ENCODE results near the gene NPPA.

Gene NPPA

GRCh38 chr1:11850156-11850555, 2.6 kb upstream of the NPPA start:
- no peak for DNase-seq (ENCODE audit: low read depth in 1 of 2, low spot score in 1 of 2)
- in situ Hi-C loops (cut with HindIII; ENCODE audit: low pct_unique_long_range_greater_than_20kb, low sequenced_read_pairs) = no loop called here
- no peak for TF ChIP-seq JUND (IDR thresholded peaks at IDR 0.05; ENCODE audit: low read depth)

DNA sequence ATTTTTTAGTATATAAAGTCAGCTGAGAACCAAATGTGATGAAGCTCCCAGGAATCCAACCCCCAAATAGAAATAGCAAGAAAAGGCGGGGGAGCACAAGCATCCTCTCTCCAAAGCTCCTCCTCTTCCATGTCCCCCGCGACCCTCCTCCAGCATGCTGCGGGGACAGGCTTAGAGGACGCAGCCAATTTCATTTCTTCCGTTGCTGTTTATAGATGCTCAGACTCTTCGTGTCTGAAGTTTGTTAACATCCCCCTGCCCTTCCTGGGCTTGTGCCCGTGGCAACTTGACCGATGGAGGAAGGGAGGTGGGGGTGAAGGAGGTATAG, 754 bp upstream of the NPPA start:
- DNase-seq (ENCODE audit: low read depth in 1 of 2, low spot score in 1 of 2) = no peak
- in situ Hi-C loops (cut with HindIII; ENCODE audit: low pct_unique_long_range_greater_than_20kb, low sequenced_read_pairs) = no loop called here
- no peak for TF ChIP-seq JUND (IDR thresholded peaks at IDR 0.05; ENCODE audit: low read depth)

- in situ Hi-C loops (cut with HindIII; ENCODE audit: low pct_unique_long_range_greater_than_20kb, low sequenced_read_pairs) = no loop called here
- peak; percentile 40 to 53 for DNase-seq (ENCODE audit: low read depth in 1 of 2, low spot score in 1 of 2)
- TF ChIP-seq JUND (IDR thresholded peaks at IDR 0.05; ENCODE audit: low read depth) = no peak
Observed at GRCh38 chr1:11845641-11846335, 1.8 kb downstream of the NPPA start.

GRCh38 chr1:11842154-11843041, 5.2 kb downstream of the NPPA start:
- DNase-seq (ENCODE audit: low read depth in 1 of 2, low spot score in 1 of 2) = no peak
- in situ Hi-C loops (cut with HindIII; ENCODE audit: low pct_unique_long_range_greater_than_20kb, low sequenced_read_pairs) = no loop called here
- no peak for TF ChIP-seq JUND (IDR thresholded peaks at IDR 0.05; ENCODE audit: low read depth)

GRCh38 chr1:11841245-11842153, 6.1 kb downstream of the NPPA start:
- in situ Hi-C loops (cut with HindIII; ENCODE audit: low pct_unique_long_range_greater_than_20kb, low sequenced_read_pairs) = no loop called here
- DNase-seq (ENCODE audit: low read depth in 1 of 2, low spot score in 1 of 2) = no peak
- TF ChIP-seq JUND (IDR thresholded peaks at IDR 0.05; ENCODE audit: low read depth) = no peak

- DNase-seq (ENCODE audit: low read depth in 1 of 2, low spot score in 1 of 2) = no peak
- in situ Hi-C loops (cut with HindIII; ENCODE audit: low pct_unique_long_range_greater_than_20kb, low sequenced_read_pairs) = no loop called here
- no peak for TF ChIP-seq JUND (IDR thresholded peaks at IDR 0.05; ENCODE audit: low read depth)
Observed at GRCh38 chr1:11839727-11840705, 7.6 kb downstream of the NPPA start.

GRCh38 chr1:11838349-11839272, 9.0 kb downstream of the NPPA start:
- in situ Hi-C loops (cut with HindIII; ENCODE audit: low pct_unique_long_range_greater_than_20kb, low sequenced_read_pairs) = no loop called here
- peak; percentile 63 to 82 for DNase-seq (ENCODE audit: low read depth in 1 of 2, low spot score in 1 of 2)
- TF ChIP-seq JUND (IDR thresholded peaks at IDR 0.05; ENCODE audit: low read depth) = no peak

DNA sequence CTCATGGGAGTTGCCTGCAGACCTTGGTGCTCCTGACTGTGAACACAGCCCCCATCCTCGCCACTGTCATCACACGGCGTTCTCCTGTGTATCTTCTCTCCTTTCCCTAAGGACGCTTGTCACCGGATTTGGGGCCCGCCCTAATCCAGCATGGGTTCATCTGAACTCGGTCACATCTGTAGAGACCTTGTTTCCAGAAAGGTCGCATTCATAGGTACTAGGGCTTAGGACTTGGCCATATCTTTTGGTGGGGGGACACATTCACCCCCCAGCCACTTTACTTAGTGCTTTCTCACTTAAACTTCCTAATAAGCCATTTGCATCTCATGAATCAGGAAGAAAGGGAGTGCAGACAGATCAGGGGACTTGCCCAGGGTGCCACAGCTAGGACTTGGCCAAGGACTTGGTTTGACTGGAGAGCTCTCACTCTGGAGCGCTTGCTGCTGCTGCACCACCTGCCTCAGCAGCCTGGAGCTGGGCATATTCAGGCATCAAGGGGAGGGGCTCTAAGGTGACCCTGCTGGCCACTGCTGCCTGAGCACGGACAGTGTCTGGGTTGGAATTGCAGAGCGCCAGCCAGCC, 9.7 kb downstream of the NPPA start:
- in situ Hi-C loops (cut with HindIII; ENCODE audit: low pct_unique_long_range_greater_than_20kb, low sequenced_read_pairs) = no loop called here

GRCh38 chr1:11836955-11837766, 10.4 kb downstream of the NPPA start:
- no peak for DNase-seq (ENCODE audit: low read depth in 1 of 2, low spot score in 1 of 2)
- in situ Hi-C loops (cut with HindIII; ENCODE audit: low pct_unique_long_range_greater_than_20kb, low sequenced_read_pairs) = no loop called here
- no peak for TF ChIP-seq JUND (IDR thresholded peaks at IDR 0.05; ENCODE audit: low read depth)

More for the DNA sequence above, 9.7 kb downstream of the NPPA start:
- TF ChIP-seq JUND (IDR thresholded peaks at IDR 0.05; ENCODE audit: low read depth) = no peak
- DNase-seq (ENCODE audit: low read depth in 1 of 2, low spot score in 1 of 2) = no peak

Measured in T47D (cell line).